ENCODE data around the gene ASMTL.
"Not testable (repeated sequence)": the region's sequence is repeated elsewhere in the genome, so short reads cannot be mapped to it uniquely, and the experiment has no call there.

ASMTL gene

GRCh38 chrX:1433646-1434357 lies 18.9 kb downstream of the ASMTL start:
- DNase-seq, result no peak

GRCh38 chrX:1430451-1430850 lies 22.3 kb downstream of the ASMTL start:
- DNase-seq, result no peak

DNA sequence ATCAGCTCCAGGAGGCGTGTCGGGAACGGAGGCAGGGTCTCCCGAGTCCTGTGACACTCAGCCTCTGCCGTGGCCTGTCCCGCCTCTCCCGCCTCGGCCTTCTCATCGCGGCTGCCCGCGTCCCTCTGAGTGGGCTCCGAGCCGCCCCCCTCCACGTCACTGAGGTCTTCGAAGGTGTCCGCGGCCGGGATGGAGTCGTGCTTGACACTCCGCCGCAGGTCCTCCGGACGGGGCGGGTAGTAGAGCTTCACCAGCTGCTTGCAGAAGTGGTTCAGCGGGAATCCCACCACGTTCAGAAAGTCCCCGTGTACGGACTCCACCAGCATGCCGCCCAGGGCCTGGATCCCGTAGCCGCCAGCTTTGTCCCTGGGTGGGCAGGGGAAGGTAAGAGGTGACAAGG lies 25.0 kb downstream of the ASMTL start:
- DNase-seq, result no peak

GRCh38 chrX:1426321-1426720 lies 26.4 kb downstream of the ASMTL start:
- DNase-seq, result not testable (repeated sequence)

GRCh38 chrX:1425381-1425780 lies 27.3 kb downstream of the ASMTL start:
- no peak for DNase-seq

DNA sequence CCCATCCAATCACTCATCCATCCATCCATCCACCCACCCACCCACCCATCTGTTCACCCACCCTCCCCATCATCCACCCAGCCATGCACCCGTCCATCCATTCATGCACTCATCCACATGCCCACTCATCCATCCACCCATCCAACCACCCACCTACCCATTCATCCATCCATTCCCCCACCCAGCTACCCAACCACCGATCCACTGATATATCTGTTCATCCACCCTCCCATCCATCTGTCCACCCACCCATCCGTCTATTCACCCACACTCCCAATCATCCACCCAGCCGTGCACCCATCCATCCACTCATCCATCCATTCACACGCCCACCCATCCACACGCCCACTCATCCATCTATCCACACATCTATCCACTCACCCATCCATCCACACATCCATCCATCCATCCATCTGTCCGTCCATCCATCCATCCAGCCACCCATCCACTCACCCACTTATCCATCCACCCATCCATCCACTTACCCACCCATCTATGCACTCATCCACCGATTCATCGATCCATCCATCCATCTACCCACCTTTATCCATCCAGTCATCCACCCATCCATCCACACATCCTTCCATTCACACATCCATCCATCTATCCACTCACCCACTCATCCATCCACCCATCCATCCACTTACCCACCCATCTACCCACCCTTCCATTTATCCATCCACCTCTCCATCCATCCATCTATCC lies 28.4 kb downstream of the ASMTL start:
- DNase-seq, result no peak

DNA sequence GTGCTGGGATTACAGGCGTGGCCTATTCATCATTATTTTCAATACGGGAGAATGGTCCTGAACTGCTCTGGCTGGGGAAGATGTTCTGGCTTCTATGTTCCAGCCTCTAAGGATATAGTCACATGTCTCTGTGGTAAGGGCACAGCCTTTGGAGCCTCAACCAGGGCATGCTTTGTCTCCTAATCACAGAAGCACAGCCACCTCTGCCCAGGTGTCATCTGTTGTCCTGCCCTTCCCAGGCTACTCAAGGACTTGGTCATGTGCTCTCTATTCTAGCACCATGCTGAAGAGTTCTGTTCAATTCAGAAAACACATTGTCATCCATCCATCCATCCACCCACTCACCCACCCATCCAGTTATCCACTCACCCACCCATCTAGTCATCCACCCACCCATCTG lies 29.5 kb downstream of the ASMTL start:
- no peak for DNase-seq

DNA sequence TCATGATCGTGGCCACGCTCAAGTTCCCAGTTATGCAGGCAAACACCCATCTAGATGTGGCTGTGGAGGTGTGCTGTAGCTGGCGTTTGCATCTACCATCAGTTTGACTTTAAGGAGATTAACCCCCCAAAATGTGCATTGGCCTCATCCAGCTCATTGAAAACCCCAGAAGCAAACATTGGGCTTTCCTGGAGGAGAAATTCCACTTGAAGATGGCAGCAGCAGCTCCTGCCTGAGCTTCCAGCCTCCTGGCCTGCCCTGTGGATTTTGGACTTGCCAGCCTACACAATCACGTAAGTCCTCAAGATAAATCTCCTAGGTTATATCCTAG lies 30.6 kb downstream of the ASMTL start:
- no peak for DNase-seq

- DNase-seq, result no peak
These were observed 31.1 kb downstream of the ASMTL start for GRCh38 chrX:1421433-1422134.

DNA sequence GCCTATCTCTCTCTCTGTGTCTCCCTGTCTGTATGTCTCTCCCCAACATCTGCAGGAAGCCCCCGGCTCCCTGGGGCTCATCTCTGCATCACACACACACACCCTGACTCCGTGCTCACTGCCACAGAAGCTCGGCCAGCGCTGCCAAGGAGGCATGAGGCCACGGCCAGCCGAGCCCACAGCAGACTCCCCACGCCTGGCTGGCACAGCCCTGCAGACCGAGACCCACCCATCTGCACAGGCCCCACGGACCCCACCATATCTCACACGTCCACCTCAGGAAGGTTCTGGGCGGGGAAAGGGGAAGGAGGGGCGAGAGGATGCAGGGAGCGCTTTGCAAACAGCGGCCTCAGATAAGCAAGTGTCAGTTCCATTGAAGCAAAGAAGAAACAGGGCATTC lies 32.3 kb downstream of the ASMTL start:
- DNase-seq, result no peak

- no peak for DNase-seq
These were observed 33.0 kb downstream of the ASMTL start for GRCh38 chrX:1419545-1420355.

- no peak for DNase-seq
These were observed 33.7 kb downstream of the ASMTL start for GRCh38 chrX:1418901-1419544.

DNA sequence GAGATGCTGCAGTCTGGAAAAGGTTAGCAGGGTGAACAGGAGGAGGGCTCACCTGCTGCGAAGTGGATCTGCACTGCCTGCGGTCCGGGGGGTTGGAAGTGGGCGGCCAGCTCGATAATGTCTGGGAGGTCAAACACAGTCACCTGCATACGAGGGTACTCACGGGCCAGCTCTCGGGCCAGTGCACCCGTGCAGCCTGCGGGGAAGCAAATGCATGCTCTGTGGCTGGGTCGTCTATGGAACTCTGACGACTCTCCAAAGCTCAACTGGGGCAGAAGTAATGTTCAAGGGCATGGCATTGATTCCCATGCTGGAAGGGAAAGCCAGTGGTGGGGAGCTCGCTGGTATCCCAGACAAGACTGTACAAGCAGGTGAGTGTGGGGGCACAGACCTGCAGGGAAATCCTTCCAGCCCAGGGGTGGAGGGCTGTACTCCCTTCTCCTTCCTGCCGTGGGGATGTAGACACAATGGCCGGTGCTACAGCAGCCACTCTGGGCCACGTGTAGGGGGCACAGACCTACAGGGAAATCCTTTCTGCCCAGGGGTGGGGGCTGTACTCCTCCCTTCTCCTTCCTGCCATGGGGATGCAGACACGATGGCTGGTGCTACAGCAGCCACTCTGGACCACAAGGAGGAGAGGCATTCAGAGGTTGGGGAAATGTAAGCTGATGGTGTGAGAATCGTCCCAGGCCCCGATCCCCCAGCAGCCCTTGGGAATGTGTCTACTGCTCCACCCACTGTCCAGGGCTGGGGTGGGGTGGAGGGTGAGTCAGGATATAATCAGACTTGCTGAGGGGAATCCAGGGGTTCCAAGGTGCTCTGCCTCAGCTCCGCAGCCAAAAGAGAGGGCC lies 34.6 kb downstream of the ASMTL start:
- DNase-seq, result no peak

- no peak for DNase-seq
These were observed 35.5 kb downstream of the ASMTL start for GRCh38 chrX:1416965-1417760.

DNA sequence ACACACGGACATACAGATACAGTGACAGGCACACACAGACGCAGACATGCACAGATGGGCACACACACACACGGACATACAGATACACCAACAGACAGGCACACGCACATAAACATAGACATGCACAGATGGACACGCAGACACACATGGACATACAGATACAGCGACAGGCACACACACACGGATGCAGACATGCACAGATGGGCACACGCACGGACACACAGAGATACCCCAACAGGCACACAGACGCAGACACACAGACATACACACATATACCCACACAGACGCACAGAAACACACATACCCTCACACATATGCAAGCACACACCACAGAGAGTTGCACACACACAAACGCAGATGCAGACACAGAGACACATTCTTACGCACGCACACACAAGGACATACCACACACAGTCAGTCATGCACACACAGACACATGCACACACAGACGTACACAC lies 36.4 kb downstream of the ASMTL start:
- no peak for DNase-seq

DNA sequence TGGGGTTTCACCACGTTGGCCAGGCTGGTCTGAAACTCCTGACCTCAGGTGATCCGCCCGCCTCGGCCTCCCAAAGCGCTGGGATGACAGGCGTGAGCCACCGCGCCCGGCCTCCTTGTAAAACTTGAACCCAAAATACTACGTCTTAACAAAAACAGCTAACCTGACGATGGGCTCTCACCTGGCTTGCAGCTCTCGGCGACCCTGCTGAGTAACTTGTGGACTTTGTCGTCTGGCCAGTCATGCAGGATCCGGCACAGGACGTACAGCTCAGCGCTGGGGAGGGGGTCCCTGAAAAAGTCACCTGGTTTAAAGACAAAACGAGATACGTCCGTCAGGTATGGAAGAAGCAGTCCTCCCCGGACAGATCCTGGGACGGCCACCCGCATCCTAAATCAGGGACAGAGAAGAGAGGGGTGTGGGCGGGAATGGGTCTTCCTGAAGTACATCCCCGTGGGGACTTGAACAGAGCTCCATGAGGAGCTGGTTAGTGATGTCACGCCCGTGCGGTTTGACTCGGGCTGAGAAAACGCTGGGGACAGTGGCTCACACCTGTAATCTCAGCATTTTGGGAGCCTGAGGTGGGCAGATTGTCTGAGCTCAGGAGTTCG lies 40.1 kb downstream of the ASMTL start:
- DNase-seq, result no peak

- DNase-seq, result no peak
These were observed 41.4 kb downstream of the ASMTL start for GRCh38 chrX:1411326-1411725.

DNA sequence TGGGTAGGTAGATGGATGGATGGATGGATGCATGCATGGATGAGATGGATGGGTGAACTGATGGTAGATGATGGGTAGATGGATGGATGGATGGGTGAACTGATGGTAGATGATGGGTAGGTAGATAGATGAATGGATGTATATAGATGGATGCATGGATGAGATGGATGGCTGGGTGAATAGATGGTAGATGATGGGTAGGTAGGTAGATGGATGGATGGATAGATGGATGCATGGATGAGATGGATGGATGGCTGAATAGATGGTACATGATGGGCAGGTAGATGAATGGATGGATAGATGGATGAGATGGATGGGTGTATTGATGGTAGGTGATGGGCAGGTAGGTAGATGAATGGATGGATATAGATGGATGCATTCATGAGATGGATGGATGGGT lies 45.7 kb downstream of the ASMTL start:
- DNase-seq, result no peak

GRCh38 chrX:1405769-1406168 lies 46.9 kb downstream of the ASMTL start:
- not testable (repeated sequence) for DNase-seq

DNA sequence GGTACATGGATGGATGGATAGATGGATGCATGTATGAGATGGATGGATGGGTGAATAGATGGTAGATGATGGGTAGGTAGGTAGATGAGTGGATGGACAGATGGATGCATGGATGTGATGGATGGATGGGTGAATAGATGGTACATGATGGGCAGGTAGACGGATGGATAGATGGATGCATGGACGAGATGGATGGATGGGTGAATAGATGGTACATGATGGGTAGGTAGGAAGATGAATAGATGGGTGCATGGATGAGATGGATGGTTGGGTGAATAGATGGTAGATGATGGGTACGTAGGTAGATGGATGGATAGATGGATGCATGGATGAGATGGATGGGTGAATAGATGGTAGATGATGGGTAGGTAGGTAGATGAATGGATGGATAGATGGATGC lies 48.8 kb downstream of the ASMTL start:
- DNase-seq, result not testable (repeated sequence)
